GM12878 (cell line): Measurements from ENCODE around the gene KRTAP12-1. TPM values are rescaled to one million over a fixed set of nuclear protein-coding genes. Genes with fewer than 3 reads are reported as not detected.

Experiments
- ATAC-seq: fragments of 200-7000 bp; cut with Tn5 transposase; 3 replicates; pipeline ENCODE4 v1.9.1; 2020; ENCODE audit warnings: mild to moderate bottlenecking, moderate library complexity
- BruUV-seq: library from RNA; stranded (reverse); fragments of 400-500 nt; replicated peaks from 2 replicates; lab custom pipeline; 2021; lab: Mats Ljungman, UMichigan
- CTCF ChIA-PET: fragments of 300-600 bp; sonication (Branson Sonifier 250); formaldehyde crosslinking; extraction: SDS; loops from one replicate; lab custom pipeline; 2021; ENCODE audit warnings: inconsistent platforms; lab: Yijun Ruan, JAX
- POLR2A ChIA-PET: fragments of 350-600 bp; formaldehyde crosslinking; extraction: SDS; loops from one replicate; lab custom pipeline; 2021; ENCODE audit warnings: inconsistent platforms; lab: Charles Lee
- RAD21 ChIA-PET: fragments of 300-600 bp; sonication (Branson Sonifier 250); formaldehyde crosslinking; loops from one replicate; lab custom pipeline; 2023; ENCODE audit warnings: antibody characterized with exemption; ENCODE audit not compliant: unreplicated experiment; lab: Charles Lee
- SMC1A ChIA-PET: fragments of 300-600 bp; sonication (Branson Sonifier 250); formaldehyde crosslinking; loops from one replicate; lab custom pipeline; 2023; ENCODE audit not compliant: unreplicated experiment, uncharacterized antibody; lab: Charles Lee
- DNase-seq: peaks from one replicate; pipeline ENCODE4 v3.0.0-alpha.2; 2011; ENCODE audit warnings: low read depth, low spot score
- FAIRE-seq: peaks from 3 replicates; lab custom pipeline; 2011; peaks lifted over from hg19 to GRCh38; lab: Jason Lieb, UNC
- H2AFZ ChIP-seq: 2 replicates; pipeline ENCODE4 v1.6.0; 2011; ENCODE audit warnings: low read depth, low read length, control low read depth; ENCODE audit not compliant: control insufficient read depth
- H3K27ac ChIP-seq: 2 replicates; pipeline ENCODE4 v1.5.1; 2011; ENCODE audit warnings: control low read depth; ENCODE audit not compliant: control insufficient read depth, insufficient read depth
- H3K27me3 ChIP-seq, 2 experiments: replicated peaks in 1 of 2; 2 replicates each; pipeline versions ENCODE4 v1.6.0 to v1.6.1; 2011; ENCODE audit warnings: low read length in 1 of 2; ENCODE audit not compliant: control insufficient read depth in 2 of 2, insufficient read depth in 2 of 2
- H3K36me3 ChIP-seq, 2 experiments: 2 replicates each; pipeline ENCODE4 v1.5.1; 2011; ENCODE audit warnings: low read length in 1 of 2; ENCODE audit not compliant: control insufficient read depth in 2 of 2, insufficient read depth in 2 of 2
- H3K4me1 ChIP-seq: 2 replicates; pipeline ENCODE4 v1.6.1; 2011; ENCODE audit warnings: mild to moderate bottlenecking, low read length, moderate library complexity, mixed read lengths; ENCODE audit not compliant: control insufficient read depth, insufficient read depth
- H3K4me2 ChIP-seq: 2 replicates; pipeline ENCODE4 v1.6.0; 2011; ENCODE audit warnings: control low read depth; ENCODE audit not compliant: control insufficient read depth, insufficient read depth
- H3K4me3 ChIP-seq: fragments of 200-600 bp; sonication (generic); 2 replicates; pipeline ENCODE4 v1.5.1; 2016
- H3K79me2 ChIP-seq: 2 replicates; pipeline ENCODE4 v1.6.0; 2011; ENCODE audit warnings: low read length; ENCODE audit not compliant: control insufficient read depth, insufficient read depth
- H3K9ac ChIP-seq: 2 replicates; pipeline ENCODE4 v1.8.0; 2011; ENCODE audit warnings: low read length, control low read depth, mixed read lengths; ENCODE audit not compliant: control insufficient read depth, insufficient read depth
- H3K9me3 ChIP-seq: replicated peaks from 3 replicates; pipeline ENCODE4 v1.5.1; 2011; ENCODE audit warnings: mild to moderate bottlenecking, low read length; ENCODE audit not compliant: control insufficient read depth, insufficient read depth
- H4K20me1 ChIP-seq: 2 replicates; pipeline ENCODE4 v1.6.0; 2011; ENCODE audit not compliant: control insufficient read depth, insufficient read depth
- CEBPB ChIP-seq, 2 experiments: fragments of 150-350 bp in 1 of 2; IDR thresholded peaks; 2 replicates each; pipeline ENCODE4 v1.6.1; 2012 to 2014; ENCODE audit warnings: low read depth in 2 of 2, low read length in 2 of 2, borderline replicate concordance in 1 of 2, inconsistent platforms in 1 of 2
- CTCF ChIP-seq, 3 experiments: IDR thresholded peaks in 2 of 3; conservative IDR thresholded peaks in 1 of 3; 2 replicates each; pipeline ENCODE4 v1.5.1; 2011; ENCODE audit warnings: low read depth in 3 of 3, low read length in 3 of 3, mild to moderate bottlenecking in 3 of 3, control low read depth in 2 of 3, moderate library complexity in 2 of 3, inconsistent platforms in 1 of 3, mixed read lengths in 1 of 3; ENCODE audit not compliant: control insufficient read depth in 2 of 3, insufficient read depth in 1 of 3; ENCODE audit errors: extremely low read depth in 1 of 3
- HSF1 ChIP-seq: fragments of 150-350 bp; IDR thresholded peaks from 2 replicates; pipeline ENCODE4 v1.6.1; 2014; ENCODE audit warnings: mild to moderate bottlenecking, low read depth, low read length
- KLF5 ChIP-seq: fragments of 450-650 bp; IDR thresholded peaks from 2 replicates; pipeline ENCODE4 v1.6.1; 2014; ENCODE audit warnings: mild to moderate bottlenecking; ENCODE audit not compliant: partially characterized antibody
- MEF2A ChIP-seq: IDR thresholded peaks from 2 replicates; pipeline ENCODE4 v1.6.1; 2011; ENCODE audit warnings: low read depth, mild to moderate bottlenecking, low read length, moderate library complexity; ENCODE audit not compliant: insufficient read depth
- NBN ChIP-seq: fragments of 450-650 bp; IDR thresholded peaks from 2 replicates; pipeline ENCODE4 v1.6.1; 2016
- SMC3 ChIP-seq: IDR thresholded peaks from 2 replicates; pipeline ENCODE4 v1.6.1; 2011; ENCODE audit warnings: low read length, improper control_type of control experiment, borderline replicate concordance
- STAT3 ChIP-seq: IDR thresholded peaks from 2 replicates; pipeline ENCODE4 v1.6.1; 2011; ENCODE audit warnings: low read depth, low read length, improper control_type of control experiment
- USF2 ChIP-seq: IDR thresholded peaks from 2 replicates; pipeline ENCODE4 v1.6.1; 2011; ENCODE audit warnings: low read depth, low read length, improper control_type of control experiment, borderline replicate concordance
- ZNF384 ChIP-seq: IDR thresholded peaks from 2 replicates; pipeline ENCODE4 v1.6.1; 2012; ENCODE audit warnings: low read depth, mild to moderate bottlenecking, low read length, improper control_type of control experiment, borderline replicate concordance
- WGBS: methylation state at CpG from one replicate; pipeline ENCODE4 v1.1.6; 2016; ENCODE audit warnings: low lambda C conversion rate; ENCODE audit not compliant: insufficient replicate concordance, insufficient coverage; ENCODE audit errors: missing lambda C conversion rate; 5-methylcytosine and 5-hydroxymethylcytosine counted together
- in situ Hi-C: fragments of 300-500 bp; cut with MboI; formaldehyde crosslinking; loops from 9 replicates; pipeline ENCODE4 v1.14.3; 2018; ENCODE audit warnings: mixed read lengths
- intact Hi-C: fragments of 100-400 bp; cut with micrococcal nuclease; formaldehyde crosslinking; loops from one replicate; pipeline ENCODE4 v1.14.2; 2022; ENCODE audit not compliant: unreplicated experiment
- polyA plus RNA-seq, 11 experiments: library from polyadenylated mRNA; depleted of rRNA in 4 of 11; unstranded in 6 of 11; stranded (reverse) in 5 of 11; fragments of >200 nt; fragmentation: Nextera tagmentation in 4 of 11; fragmentation: Illumina TruSeq in 1 of 11; extraction: Ambion mirVana in 4 of 11; extraction: Trizol in 1 of 11; gene quantifications; 1 replicate in 1 of 11; 2 replicates in 10 of 11; pipeline versions ENCODE4 v1.2.1 to v1.2.3, GENCODE V29; 2011 to 2016; ENCODE audit warnings: inconsistent platforms in 2 of 11, missing spikeins in 2 of 11, low read depth in 1 of 11
- total RNA-seq, 4 experiments: library from RNA; depleted of rRNA in 3 of 4; stranded (reverse); fragments of >200 nt in 3 of 4; fragmentation: Illumina TruSeq in 1 of 4; extraction: Trizol in 1 of 4; gene quantifications; 2 replicates each; pipeline versions ENCODE4 v1.2.1 to v1.2.3, GENCODE V29; 2013 to 2021
- TF ChIP-seq, protein P1 (sequence below): fragments of 450-650 bp; IDR thresholded peaks from 2 replicates; pipeline ENCODE4 v1.6.1; 2017; ENCODE audit warnings: mild to moderate bottlenecking

KRTAP12-1 gene
- total and polyA plus RNA-seq, 10 of the 15 experiments (the other 5 are each of a cell fraction or from before 2014, with no cell fraction given) = not detected

- TF ChIP-seq HSF1 (no peak), MEF2A (no peak), CEBPB (IDR thresholded peaks at IDR 0.05; ENCODE audit: borderline replicate concordance in 1 of 2, low read depth in 2 of 2, low read length in 2 of 2) (no peak)
Measured at GRCh38 chr21:44654576-44655175, 27.3 kb downstream of the KRTAP12-1 start, which contains the start of gene KRTAP12-4 (continued).

GRCh38 chr21:44653656-44654575 is 28.0 kb downstream of the KRTAP12-1 start:
- SMC1A ChIA-PET = interaction anchor here (1.3 kb wide), 1 partner anchor 88 kb away, joined by 3 read pairs; no protein-coding TSS in a partner anchor
- H2AFZ ChIP-seq = no peak overlapping the region
- POLR2A ChIA-PET = no interaction called here
- no peaks in the 10 kb centered on the region for H3K4me1 ChIP-seq
- DNase-seq (no peak), ATAC-seq (no peak), FAIRE-seq (no peak)
- no peak overlapping the region for H3K9ac ChIP-seq
- H3K79me2 ChIP-seq = no peaks in the 10 kb centered on the region
- peaks cover 2% of the 10 kb centered on the region; the same call in 1 of the 3 replicates for H3K9me3 ChIP-seq
- H3K4me3 ChIP-seq = no peak overlapping the region
- no peaks in the 10 kb centered on the region for H3K36me3 ChIP-seq
- BruUV-seq = no TSS peak
- in situ Hi-C loops = no loop called here
- H3K27ac ChIP-seq = no peak overlapping the region
- no peak overlapping the region for H3K4me2 ChIP-seq
- CTCF ChIA-PET = no interaction called here
- intact Hi-C loops = no loop called here
- 33% methylated on average over 17 of the region's 17 CpGs for WGBS
- no peaks in the 10 kb centered on the region for H4K20me1 ChIP-seq
- H3K27me3 ChIP-seq = no peaks in the 10 kb centered on the region
- RAD21 ChIA-PET = no interaction called here
- TF ChIP-seq USF2 (no peak), KLF5 (no peak), ZNF384 (no peak), CTCF (IDR thresholded peaks at IDR 0.05 in 2 of 3, conservative IDR thresholded peaks at IDR 0.05 in 1 of 3; ENCODE audit: control insufficient read depth in 2 of 3, extremely low read depth in 1 of 3, insufficient read depth in 1 of 3, low read depth in 3 of 3, low read length in 3 of 3) (no peak), NBN (no peak), SMC3 (no peak), STAT3 (no peak)
- TF ChIP-seq, protein P1, sequence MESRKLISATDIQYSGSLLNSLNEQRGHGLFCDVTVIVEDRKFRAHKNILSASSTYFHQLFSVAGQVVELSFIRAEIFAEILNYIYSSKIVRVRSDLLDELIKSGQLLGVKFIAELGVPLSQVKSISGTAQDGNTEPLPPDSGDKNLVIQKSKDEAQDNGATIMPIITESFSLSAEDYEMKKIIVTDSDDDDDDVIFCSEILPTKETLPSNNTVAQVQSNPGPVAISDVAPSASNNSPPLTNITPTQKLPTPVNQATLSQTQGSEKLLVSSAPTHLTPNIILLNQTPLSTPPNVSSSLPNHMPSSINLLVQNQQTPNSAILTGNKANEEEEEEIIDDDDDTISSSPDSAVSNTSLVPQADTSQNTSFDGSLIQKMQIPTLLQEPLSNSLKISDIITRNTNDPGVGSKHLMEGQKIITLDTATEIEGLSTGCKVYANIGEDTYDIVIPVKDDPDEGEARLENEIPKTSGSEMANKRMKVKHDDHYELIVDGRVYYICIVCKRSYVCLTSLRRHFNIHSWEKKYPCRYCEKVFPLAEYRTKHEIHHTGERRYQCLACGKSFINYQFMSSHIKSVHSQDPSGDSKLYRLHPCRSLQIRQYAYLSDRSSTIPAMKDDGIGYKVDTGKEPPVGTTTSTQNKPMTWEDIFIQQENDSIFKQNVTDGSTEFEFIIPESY = no peak
